ENCODE results near the gene OR8B4. TPM values are rescaled to one million over a fixed set of nuclear protein-coding genes. Genes with fewer than 3 reads are reported as not detected.
"Not testable (repeated sequence)": the region's sequence is repeated elsewhere in the genome, so short reads cannot be mapped to it uniquely, and the experiment has no call there.

OR8B4 gene
- total RNA-seq, 1 donor from 2014 or later, result not detected

- DNase-seq (ENCODE audit: extremely low read depth, low read depth, low spot score), result no peak
Measured at GRCh38 chr11:124409906-124410305, 14.8 kb downstream of the OR8B4 start.

DNA sequence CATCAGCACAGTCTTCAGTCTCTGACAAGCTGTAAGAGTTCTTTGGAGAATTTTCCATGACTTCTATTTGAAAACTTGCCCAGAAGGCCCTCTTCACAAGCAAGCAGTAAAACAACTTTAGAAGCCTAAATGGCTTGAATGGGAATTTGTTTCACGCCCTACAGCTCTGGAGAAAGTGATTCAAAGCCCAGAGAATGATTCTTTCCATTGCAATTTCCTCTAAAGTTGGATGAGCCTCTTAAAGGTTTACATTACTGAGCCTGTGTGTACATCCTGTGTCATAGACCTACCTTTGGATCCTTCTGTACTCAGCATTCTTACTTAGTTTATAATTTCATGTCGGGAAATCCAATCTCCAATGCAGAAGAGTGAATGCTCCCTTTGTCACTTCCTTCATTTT, 19.1 kb downstream of the OR8B4 start:
- DNase-seq (ENCODE audit: extremely low read depth, low read depth, low spot score), result no peak

- not testable (repeated sequence) for DNase-seq (ENCODE audit: extremely low read depth, low read depth, low spot score)
Measured at GRCh38 chr11:124403186-124403585, 21.5 kb downstream of the OR8B4 start.

DNA sequence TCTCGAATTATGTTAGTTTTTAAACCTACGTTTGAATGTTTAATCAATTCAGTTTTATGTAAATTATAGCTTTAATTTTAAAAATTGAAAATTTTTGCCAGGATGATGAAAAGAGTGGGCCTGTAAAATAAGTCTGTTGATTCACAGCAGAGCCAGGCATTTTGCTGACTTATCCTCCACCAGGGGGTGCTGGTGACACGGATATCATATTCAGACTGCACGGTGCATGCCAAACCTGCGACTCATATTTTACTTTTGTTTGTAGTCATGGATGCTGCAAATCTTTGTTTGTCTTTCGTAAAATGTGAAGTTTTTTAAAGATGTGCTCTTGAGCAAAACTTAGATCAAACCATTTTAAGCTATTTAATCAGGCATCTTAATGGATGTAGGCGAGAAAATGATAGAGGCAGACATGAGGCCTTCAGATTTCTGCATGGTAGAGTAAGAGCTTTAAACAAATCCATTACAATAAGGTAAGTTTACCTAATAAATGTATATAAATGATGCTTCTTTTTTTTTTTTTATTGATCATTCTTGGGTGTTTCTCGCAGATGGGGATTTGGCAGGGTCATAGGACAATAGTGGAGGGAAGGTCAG, 22.2 kb downstream of the OR8B4 start:
- DNase-seq (ENCODE audit: extremely low read depth, low read depth, low spot score), result peak; percentile 58

DNA sequence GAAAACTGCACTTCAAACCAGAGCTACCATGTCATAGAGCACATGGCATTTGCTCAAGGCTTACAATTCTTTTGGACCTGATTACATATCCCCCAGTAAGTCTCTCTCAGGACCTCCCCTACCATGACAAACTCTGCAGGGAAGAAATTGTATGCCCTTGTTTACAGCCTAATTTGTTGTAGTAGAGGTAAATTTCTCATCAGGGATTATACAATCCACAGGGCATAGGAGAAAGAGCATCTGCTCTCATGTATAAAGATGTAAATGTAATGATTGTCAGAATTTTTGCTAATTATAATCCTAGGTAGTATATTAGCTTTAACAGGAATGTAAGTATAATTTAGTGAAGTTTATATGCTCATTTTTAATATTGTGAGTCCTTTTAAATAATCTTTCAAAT, 25.7 kb downstream of the OR8B4 start, which contains the start of gene OR8B3:
Gene OR8B3 (minus strand): TSS at position 101 of the 400 bp plus-strand sequence. CDS start 1,673 bp downstream, outside the sequence.
- no peak for DNase-seq (ENCODE audit: extremely low read depth, low read depth, low spot score)

GRCh38 chr11:124396847-124397246, 27.8 kb downstream of the OR8B4 start:
- not testable (repeated sequence) for DNase-seq (ENCODE audit: extremely low read depth, low read depth, low spot score)

DNA sequence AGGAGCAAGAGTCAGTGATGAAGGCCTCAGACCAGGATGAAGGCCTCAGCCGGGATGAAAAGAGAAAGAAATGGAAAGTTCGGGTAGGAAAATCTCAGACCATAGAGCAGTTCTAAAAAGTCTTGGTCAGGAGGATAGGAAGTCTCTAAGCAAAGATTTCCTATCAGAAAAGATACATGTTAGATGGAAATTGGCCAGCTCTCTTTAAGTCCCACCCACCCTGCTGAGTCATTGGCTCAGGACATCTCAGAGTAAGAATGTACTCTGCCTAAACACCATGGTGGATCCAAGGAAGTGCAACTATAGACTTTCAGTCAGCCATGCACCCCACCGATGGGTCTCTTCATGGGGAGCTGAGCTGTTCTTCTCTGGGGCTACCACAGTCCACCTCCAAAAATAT, 30.3 kb downstream of the OR8B4 start:
- no peak for DNase-seq (ENCODE audit: extremely low read depth, low read depth, low spot score)

DNA sequence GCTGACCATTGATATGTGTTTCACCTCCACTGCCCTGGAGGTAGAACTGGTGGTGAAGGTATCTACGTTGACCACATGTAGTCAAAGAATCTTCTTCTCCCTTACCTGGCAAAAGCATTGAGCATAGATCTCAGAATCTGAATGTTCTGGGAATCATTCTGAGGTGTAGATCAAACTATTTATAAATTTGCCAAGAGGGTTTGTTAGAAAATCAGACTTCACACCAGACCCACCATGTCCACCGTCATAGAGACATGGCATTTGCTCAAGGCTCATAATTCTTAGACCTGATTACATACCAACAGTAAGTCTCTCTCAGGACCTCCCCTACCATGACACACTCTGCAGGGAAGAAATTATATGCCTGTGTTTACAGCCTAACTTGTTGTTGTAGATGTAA, 40.3 kb downstream of the OR8B4 start, which contains the start of gene OR8B2:
Gene OR8B2 (minus strand): TSS at position 101 of the 400 bp plus-strand sequence. CDS start 1,156 bp downstream, outside the sequence.
- DNase-seq (ENCODE audit: extremely low read depth, low read depth, low spot score), result no peak

- not testable (repeated sequence) for DNase-seq (ENCODE audit: extremely low read depth, low read depth, low spot score)
Measured at GRCh38 chr11:124382857-124383256, 41.8 kb downstream of the OR8B4 start.

DNA sequence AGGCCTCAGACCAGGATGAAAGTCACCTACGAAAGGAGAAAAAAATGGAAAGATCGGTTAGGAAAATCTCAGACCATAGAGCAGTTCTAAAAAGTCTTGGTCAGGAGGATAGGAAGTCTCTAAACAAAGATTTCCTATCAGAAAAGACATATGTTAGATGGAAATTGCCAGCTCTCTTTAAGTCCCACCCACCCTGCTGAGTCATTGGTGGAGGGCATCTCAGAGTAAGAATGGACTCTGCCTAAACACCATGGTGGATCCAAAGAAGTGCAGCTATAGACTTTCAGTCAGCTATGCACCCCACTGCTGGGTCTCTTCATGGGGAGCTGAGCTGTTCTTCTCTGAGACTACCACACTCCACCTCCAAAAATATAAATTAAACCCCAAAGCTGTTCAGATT, 44.1 kb downstream of the OR8B4 start:
- no peak for DNase-seq (ENCODE audit: extremely low read depth, low read depth, low spot score)

DNA sequence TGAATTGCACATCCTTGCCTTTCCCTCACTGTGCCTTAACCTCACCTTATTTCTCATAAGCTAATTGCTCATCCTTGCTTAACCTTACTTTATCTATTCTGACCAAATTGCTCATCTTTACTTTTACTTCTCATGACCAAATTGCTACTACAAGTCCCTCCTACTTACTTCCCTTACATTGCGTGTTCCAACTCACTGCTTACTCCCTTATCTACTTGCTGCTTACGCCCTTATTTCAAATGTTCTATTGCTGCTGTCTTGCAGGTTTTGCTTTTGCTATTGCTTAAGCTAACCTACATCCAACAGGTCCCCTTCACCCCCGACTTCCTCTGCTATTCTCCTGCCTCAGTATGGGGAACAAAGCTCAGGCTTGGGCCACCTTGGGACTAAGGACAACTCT, 48.4 kb downstream of the OR8B4 start:
- DNase-seq (ENCODE audit: extremely low read depth, low read depth, low spot score), result no peak

Other genes starting within 250 kb of the OR8B4 start
- not detected in 2 replicates for gene OR10D3, start 241.5 kb downstream of the OR8B4 start, total RNA-seq
- gene OR8G1, start 183.8 kb downstream of the OR8B4 start, total RNA-seq, result not detected in 2 replicates
- gene OR8G5, start 168.5 kb downstream of the OR8B4 start, total RNA-seq, result not detected in 2 replicates
- gene OR8D1, start 110.9 kb downstream of the OR8B4 start, total RNA-seq, result not detected in 2 replicates
- gene OR8D2, start 104.7 kb downstream of the OR8B4 start, total RNA-seq, result not detected in 2 replicates
- not detected in 2 replicates for gene OR8B2, start 40.4 kb downstream of the OR8B4 start, total RNA-seq
- not detected in 2 replicates for gene OR8B3, start 25.8 kb downstream of the OR8B4 start, total RNA-seq
- gene OR8B8, start 20.8 kb upstream of the OR8B4 start, total RNA-seq, result not detected in 2 replicates
- not detected in 2 replicates for gene OR8B12, start 118.8 kb upstream of the OR8B4 start, total RNA-seq
- gene OR8A1, start 145.1 kb upstream of the OR8B4 start, total RNA-seq, result not detected in 2 replicates
- gene PANX3, start 186.6 kb upstream of the OR8B4 start, total RNA-seq, result not detected in 2 replicates
- gene TBRG1, start 198.0 kb upstream of the OR8B4 start, total RNA-seq, result 12.4 and 20.5 TPM in 2 replicates
- gene SIAE, start 248.9 kb upstream of the OR8B4 start, total RNA-seq, result 39.5 and 53.8 TPM in 2 replicates
- gene SPA17, start 249.0 kb upstream of the OR8B4 start, total RNA-seq, result 6.9 and 11.1 TPM in 2 replicates